Activated B cell treated with CpG ODN at 0.5 μM for 24 hours (primary cell): ENCODE results near the gene AQP1. TPM values are rescaled to one million over a fixed set of nuclear protein-coding genes. Genes with fewer than 3 reads are reported as not detected.

Source experiments
- ATAC-seq: fragments of 200-7000 bp; cut with Tn5 transposase; one replicate; pipeline ENCODE4 v1.10.0; 2021; ENCODE audit warnings: low read depth, mild to moderate bottlenecking, moderate library complexity
- CTCF ChIA-PET: fragments of 350-600 bp; sonication (Branson Sonifier 250); formaldehyde crosslinking; loops from one replicate; lab custom pipeline; 2021; ENCODE audit warnings: antibody characterized with exemption; lab: Charles Lee
- POLR2A ChIA-PET: fragments of 350-600 bp; sonication (Branson Sonifier 250); formaldehyde crosslinking; loops from one replicate; lab custom pipeline; 2021; ENCODE audit warnings: antibody characterized with exemption; lab: Charles Lee
- DNase-seq: peaks from one replicate; pipeline ENCODE4 v3.0.0; 2022
- H3K27ac Mint-ChIP-seq: one replicate; pipeline ENCODE4 v1.8.0; 2020; ENCODE audit warnings: mixed read lengths
- H3K27me3 Mint-ChIP-seq: one replicate; pipeline ENCODE4 v1.8.0; 2021; ENCODE audit warnings: mixed read lengths
- H3K36me3 Mint-ChIP-seq: one replicate; pipeline ENCODE4 v1.8.0; 2021; ENCODE audit warnings: low read depth, mixed read lengths
- H3K4me1 Mint-ChIP-seq: one replicate; pipeline ENCODE4 v1.8.0; 2021; ENCODE audit warnings: mixed read lengths
- H3K4me3 Mint-ChIP-seq: one replicate; pipeline ENCODE4 v1.8.0; 2020; ENCODE audit warnings: mild to moderate bottlenecking, mixed read lengths
- H3K9me3 Mint-ChIP-seq: one replicate; pipeline ENCODE4 v1.8.0; 2020; ENCODE audit warnings: mixed read lengths
- intact Hi-C: fragments of 100-400 bp; cut with micrococcal nuclease; formaldehyde crosslinking; loops from one replicate; pipeline ENCODE4 v1.15.1; 2024
- total RNA-seq: library from RNA; stranded (reverse); gene quantifications from 2 replicates; pipeline ENCODE4 v1.2.3, GENCODE V29; 2022
- TF ChIP-seq, protein P1 (sequence below): fragments of 200-600 bp; IDR thresholded peaks from one replicate; pipeline ENCODE4 v1.8.0; 2022; ENCODE audit warnings: antibody characterized with exemption, mild to moderate bottlenecking

Gene AQP1
- total RNA-seq, 1 donor from 2014 or later = 0.44 TPM

DNA sequence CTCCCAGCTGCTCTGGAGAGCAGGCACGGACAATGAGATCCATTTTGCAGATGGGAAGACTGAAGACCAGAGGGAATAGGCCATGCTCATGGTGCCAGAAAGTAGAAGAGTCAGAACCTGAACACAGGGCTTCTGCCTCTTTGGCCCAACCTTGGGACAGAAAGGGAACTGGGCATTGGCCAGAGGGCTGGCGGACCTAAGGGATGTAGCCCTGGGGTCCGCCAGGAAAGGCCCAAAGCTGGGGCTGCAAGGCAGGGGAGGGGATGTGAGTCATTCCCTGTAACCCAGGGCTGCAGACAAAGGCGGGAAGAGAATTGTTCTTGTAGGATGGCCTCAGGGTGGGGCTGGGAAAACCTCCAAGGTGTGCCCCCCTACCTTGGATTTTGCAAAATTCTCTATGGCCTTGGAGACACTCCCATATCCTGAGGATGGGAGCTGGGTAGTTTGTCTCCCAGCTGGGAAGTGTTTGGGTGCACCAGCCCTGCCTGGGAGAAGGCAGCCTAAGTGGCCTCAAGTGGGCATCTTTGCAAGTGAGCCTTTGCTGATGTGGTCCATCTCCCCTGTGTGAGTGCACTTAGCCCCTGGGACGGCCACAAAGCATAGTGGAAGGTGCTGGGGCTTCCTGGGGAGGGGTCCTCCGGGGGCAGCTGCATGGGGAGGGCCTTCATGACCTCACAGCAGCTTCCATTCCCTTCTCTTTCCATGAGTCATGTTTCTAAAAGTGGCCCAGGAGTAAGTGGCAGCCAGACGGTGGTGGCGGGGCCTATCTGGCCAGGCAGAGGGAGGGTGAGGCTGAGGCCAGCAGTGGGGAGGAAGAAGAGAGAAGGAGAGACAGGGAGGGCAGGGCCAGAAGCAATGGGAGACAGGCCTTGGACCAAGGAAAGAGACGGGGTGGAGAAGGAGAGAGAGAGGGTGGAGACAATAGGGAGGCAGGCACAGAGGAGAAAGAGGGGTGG lies 9.2 kb downstream of the AQP1 start:
- intact Hi-C loops = no loop called here
- Mint-ChIP-seq H3K27ac (no peak overlapping the region), H3K36me3 (no peaks in the 10 kb centered on the region), H3K9me3 (no peaks in the 10 kb centered on the region), H3K4me3 (no peak overlapping the region), H3K4me1 (no peaks in the 10 kb centered on the region), H3K27me3 (no peaks in the 10 kb centered on the region)
- no peak for ATAC-seq
- ChIA-PET CTCF (no interaction called here), POLR2A (no interaction called here)
- no peak for DNase-seq
- TF ChIP-seq, protein P1, sequence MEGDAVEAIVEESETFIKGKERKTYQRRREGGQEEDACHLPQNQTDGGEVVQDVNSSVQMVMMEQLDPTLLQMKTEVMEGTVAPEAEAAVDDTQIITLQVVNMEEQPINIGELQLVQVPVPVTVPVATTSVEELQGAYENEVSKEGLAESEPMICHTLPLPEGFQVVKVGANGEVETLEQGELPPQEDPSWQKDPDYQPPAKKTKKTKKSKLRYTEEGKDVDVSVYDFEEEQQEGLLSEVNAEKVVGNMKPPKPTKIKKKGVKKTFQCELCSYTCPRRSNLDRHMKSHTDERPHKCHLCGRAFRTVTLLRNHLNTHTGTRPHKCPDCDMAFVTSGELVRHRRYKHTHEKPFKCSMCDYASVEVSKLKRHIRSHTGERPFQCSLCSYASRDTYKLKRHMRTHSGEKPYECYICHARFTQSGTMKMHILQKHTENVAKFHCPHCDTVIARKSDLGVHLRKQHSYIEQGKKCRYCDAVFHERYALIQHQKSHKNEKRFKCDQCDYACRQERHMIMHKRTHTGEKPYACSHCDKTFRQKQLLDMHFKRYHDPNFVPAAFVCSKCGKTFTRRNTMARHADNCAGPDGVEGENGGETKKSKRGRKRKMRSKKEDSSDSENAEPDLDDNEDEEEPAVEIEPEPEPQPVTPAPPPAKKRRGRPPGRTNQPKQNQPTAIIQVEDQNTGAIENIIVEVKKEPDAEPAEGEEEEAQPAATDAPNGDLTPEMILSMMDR = no peak

DNA sequence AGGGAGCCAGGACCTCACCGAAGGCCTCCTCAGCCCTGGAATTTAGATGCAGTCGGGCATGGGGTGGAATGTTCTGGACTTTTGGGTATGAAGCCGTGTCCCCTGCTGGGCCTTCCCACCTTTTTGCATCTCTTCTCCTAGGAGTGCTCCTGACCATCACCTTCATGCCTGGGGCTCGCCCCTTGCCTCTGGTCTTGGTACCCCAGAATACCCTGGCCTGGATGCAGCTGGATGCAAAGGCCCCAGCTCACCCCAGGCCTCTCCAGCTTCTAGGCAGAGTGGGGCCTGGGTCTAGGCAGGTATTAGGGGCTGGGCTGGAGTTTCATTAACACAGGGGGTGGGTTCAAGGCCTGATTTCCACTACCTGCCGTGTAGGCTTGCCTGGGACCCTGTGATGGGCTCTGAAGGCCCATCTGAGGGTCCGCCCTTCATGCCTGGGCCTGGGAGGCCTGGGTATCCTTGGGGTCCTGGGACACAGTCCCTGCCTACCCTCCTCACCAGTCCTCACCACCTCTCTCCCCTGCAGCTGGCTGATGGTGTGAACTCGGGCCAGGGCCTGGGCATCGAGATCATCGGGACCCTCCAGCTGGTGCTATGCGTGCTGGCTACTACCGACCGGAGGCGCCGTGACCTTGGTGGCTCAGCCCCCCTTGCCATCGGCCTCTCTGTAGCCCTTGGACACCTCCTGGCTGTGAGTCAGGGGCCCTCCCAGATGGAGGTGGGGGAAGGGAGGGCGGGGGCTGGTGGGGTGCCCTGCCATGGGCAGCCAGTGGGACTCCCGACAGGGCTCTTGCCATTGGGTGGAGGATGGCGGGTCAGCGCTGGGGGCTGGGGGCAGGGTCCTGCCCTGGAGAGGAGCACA lies 10.1 kb downstream of the AQP1 start:
- peak; percentile 9 for DNase-seq
- intact Hi-C loops = no loop called here
- ATAC-seq = no peak
- TF ChIP-seq, protein P1 = no peak
- H3K9me3 Mint-ChIP-seq = no peaks in the 10 kb centered on the region
- ChIA-PET POLR2A (no interaction called here), CTCF (no interaction called here)
- H3K36me3 Mint-ChIP-seq = no peaks in the 10 kb centered on the region
- H3K4me3 Mint-ChIP-seq = no peak overlapping the region
- H3K27me3 Mint-ChIP-seq = no peaks in the 10 kb centered on the region
- H3K4me1 Mint-ChIP-seq = no peaks in the 10 kb centered on the region
- H3K27ac Mint-ChIP-seq = no peak overlapping the region

DNA sequence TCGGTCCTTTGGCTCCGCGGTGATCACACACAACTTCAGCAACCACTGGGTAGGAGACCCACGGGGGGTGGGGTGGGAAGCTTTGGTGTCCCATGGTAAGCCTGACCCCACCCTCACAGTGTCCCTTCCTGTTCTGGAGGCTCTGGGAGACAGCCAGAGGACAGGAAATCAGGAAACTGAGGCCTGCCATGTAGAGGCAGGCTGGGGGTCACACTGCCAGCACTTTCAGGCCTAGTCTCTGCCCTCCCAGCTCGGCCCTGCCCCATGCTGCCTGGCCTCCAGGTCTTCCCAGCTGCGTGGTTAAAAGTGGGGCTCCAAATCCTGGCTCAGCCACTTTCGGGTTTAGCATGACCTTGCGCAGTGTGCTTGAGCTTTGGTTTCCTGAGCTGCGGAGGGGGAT lies 10.9 kb downstream of the AQP1 start:
- CTCF ChIA-PET = no interaction called here
- no peak for ATAC-seq
- TF ChIP-seq, protein P1 = no peak
- no peaks in the 10 kb centered on the region for H3K9me3 Mint-ChIP-seq
- intact Hi-C loops = no loop called here
- H3K27ac Mint-ChIP-seq = no peak overlapping the region
- no peaks in the 10 kb centered on the region for H3K4me1 Mint-ChIP-seq
- H3K36me3 Mint-ChIP-seq = no peaks in the 10 kb centered on the region
- no peaks in the 10 kb centered on the region for H3K27me3 Mint-ChIP-seq
- DNase-seq = no peak
- no peak overlapping the region for H3K4me3 Mint-ChIP-seq
- POLR2A ChIA-PET = no interaction called here

DNA sequence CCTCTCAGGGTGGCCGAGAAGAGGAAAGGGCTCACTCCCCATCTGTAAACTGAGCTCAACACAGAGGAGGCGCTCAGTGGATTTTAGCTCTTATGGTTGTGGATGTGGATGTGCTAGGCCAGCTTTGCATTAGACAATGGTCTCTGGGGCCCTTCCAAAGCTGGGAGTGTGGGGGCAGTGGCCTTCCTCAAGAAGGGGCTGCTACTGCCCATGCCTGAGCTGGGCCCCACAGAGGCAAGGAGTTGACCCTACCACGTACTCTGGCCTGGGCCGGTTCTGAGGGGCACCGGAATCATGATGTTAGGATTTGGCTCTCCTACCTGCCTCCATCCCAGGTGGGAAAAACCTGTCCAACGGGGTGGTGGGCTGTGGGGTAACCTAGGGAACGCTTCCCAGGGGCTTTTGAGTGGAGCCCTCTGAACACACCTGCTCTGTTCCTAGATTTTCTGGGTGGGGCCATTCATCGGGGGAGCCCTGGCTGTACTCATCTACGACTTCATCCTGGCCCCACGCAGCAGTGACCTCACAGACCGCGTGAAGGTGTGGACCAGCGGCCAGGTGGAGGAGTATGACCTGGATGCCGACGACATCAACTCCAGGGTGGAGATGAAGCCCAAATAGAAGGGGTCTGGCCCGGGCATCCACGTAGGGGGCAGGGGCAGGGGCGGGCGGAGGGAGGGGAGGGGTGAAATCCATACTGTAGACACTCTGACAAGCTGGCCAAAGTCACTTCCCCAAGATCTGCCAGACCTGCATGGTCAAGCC lies 11.5 kb downstream of the AQP1 start:
- intact Hi-C loops = no loop called here
- CTCF ChIA-PET = no interaction called here

More for the DNA sequence above, 11.5 kb downstream of the AQP1 start:
- POLR2A ChIA-PET = no interaction called here
- H3K9me3 Mint-ChIP-seq = no peaks in the 10 kb centered on the region
- H3K4me3 Mint-ChIP-seq = no peak overlapping the region
- no peak overlapping the region for H3K27ac Mint-ChIP-seq
- ATAC-seq (no peak), DNase-seq (peak; percentile 5)
- TF ChIP-seq, protein P1 = no peak
- peaks cover 2% of the 10 kb centered on the region for H3K27me3 Mint-ChIP-seq
- no peaks in the 10 kb centered on the region for H3K4me1 Mint-ChIP-seq
- no peaks in the 10 kb centered on the region for H3K36me3 Mint-ChIP-seq
